HCT116 (cell line): ENCODE data around the gene HCN2. TPM values are rescaled to one million over a fixed set of nuclear protein-coding genes. Genes with fewer than 3 reads are reported as not detected.

ENCODE experiments used
- ATAC-seq: fragments of 200-7000 bp; cut with Tn5 transposase; 2 replicates; pipeline ENCODE4 v1.9.1; 2020; ENCODE audit warnings: mild to moderate bottlenecking, moderate library complexity
- BruUV-seq: library from RNA; stranded (reverse); fragments of 400-500 nt; replicated peaks from 2 replicates; lab custom pipeline; 2021; lab: Mats Ljungman, UMichigan
- CTCF ChIA-PET: fragments of 300-600 bp; sonication (Branson Sonifier 250); formaldehyde crosslinking; loops from one replicate; lab custom pipeline; 2021; ENCODE audit warnings: antibody characterized with exemption; lab: Charles Lee
- POLR2A ChIA-PET: fragments of 300-600, 350-600 bp; sonication (Branson Sonifier 250); formaldehyde crosslinking; loops from one replicate; lab custom pipeline; 2021; ENCODE audit warnings: antibody characterized with exemption; lab: Charles Lee
- RAD21 ChIA-PET, 2 experiments: fragments of 300-600 bp; sonication (Branson Sonifier 250); formaldehyde crosslinking; loops; one replicate each; lab custom pipeline; 2023; ENCODE audit warnings: low total read pairs in 2 of 2; ENCODE audit not compliant: uncharacterized antibody in 2 of 2, unreplicated experiment in 2 of 2, low non-redundant PET in 1 of 2; lab: Charles Lee
- DNase-seq: peaks from one replicate; pipeline ENCODE4 v3.0.0-alpha.2; 2010; ENCODE audit warnings: low read depth, low spot score
- H2AFZ ChIP-seq: fragments of 200-600 bp; shearing (Covaris generic), sonication (generic); 2 replicates; pipeline ENCODE4 v1.6.1; 2017; ENCODE audit warnings: low read depth, mixed run types, mixed read lengths, antibody characterized with exemption, low read length; ENCODE audit not compliant: poor library complexity, severe bottlenecking
- H3K27ac ChIP-seq: 2 replicates; pipeline ENCODE4 v1.5.1; 2012; ENCODE audit warnings: low read depth, low read length
- H3K27me3 ChIP-seq: fragments of 200-600 bp; sonication (generic); 2 replicates; pipeline ENCODE4 v1.6.1; 2016; ENCODE audit warnings: mixed run types, low read length, mixed read lengths; ENCODE audit not compliant: insufficient read depth
- H3K36me3 ChIP-seq, 2 experiments: fragments of 200-500 bp in 1 of 2; fragments of 200-600 bp in 1 of 2; sonication (Bioruptor generic) in 1 of 2; sonication (generic) in 1 of 2; 2 replicates each; pipeline versions ENCODE4 v1.5.1 to v1.6.1; 2014 to 2016; ENCODE audit warnings: low read length in 2 of 2, inconsistent platforms in 1 of 2, mixed read lengths in 1 of 2, mixed run types in 1 of 2; ENCODE audit not compliant: insufficient read depth in 2 of 2, control insufficient read depth in 1 of 2
- H3K4me1 ChIP-seq, 2 experiments: fragments of 200-600 bp in 1 of 2; sonication (generic) in 1 of 2; 2 replicates each; pipeline versions ENCODE4 v1.5.1 to v1.6.1; 2012 to 2017; ENCODE audit warnings: low read length in 2 of 2, inconsistent platforms in 1 of 2, mild to moderate bottlenecking in 1 of 2, mixed read lengths in 1 of 2, mixed run types in 1 of 2, moderate library complexity in 1 of 2; ENCODE audit not compliant: insufficient read depth in 2 of 2, control insufficient read depth in 1 of 2
- H3K4me2 ChIP-seq: fragments of 200-600 bp; sonication (generic); 2 replicates; pipeline ENCODE4 v1.6.1; 2017; ENCODE audit warnings: mixed run types, low read length, mixed read lengths
- H3K4me3 ChIP-seq, 2 experiments: fragments of 200-600 bp in 1 of 2; sonication (generic) in 1 of 2; replicated peaks in 1 of 2; 2 replicates each; pipeline ENCODE4 v1.5.1; 2011 to 2016; ENCODE audit warnings: low read length in 2 of 2, control low read depth in 1 of 2, low read depth in 1 of 2, mild to moderate bottlenecking in 1 of 2, mixed read lengths in 1 of 2, mixed run types in 1 of 2
- H3K79me2 ChIP-seq: fragments of 200-600 bp; sonication (generic); 2 replicates; pipeline ENCODE4 v1.6.1; 2017; ENCODE audit warnings: mild to moderate bottlenecking, mixed run types, low read length, moderate library complexity, mixed read lengths; ENCODE audit not compliant: insufficient read depth
- H3K9ac ChIP-seq: fragments of 200-600 bp; sonication (generic); 2 replicates; pipeline ENCODE4 v1.6.1; 2016; ENCODE audit warnings: low read length, mixed read lengths
- H3K9me2 ChIP-seq: fragments of 200-600 bp; sonication (generic), shearing (Covaris generic); 2 replicates; pipeline ENCODE4 v1.6.1; 2017; ENCODE audit warnings: mixed run types, mild to moderate bottlenecking, moderate library complexity; ENCODE audit not compliant: insufficient read depth
- H3K9me3 ChIP-seq, 2 experiments: fragments of 200-500 bp in 1 of 2; fragments of 200-600 bp in 1 of 2; sonication (Bioruptor generic) in 1 of 2; sonication (generic) in 1 of 2; 2 replicates each; pipeline ENCODE4 v1.6.1; 2014 to 2017; ENCODE audit warnings: low read length in 2 of 2, mixed read lengths in 2 of 2, inconsistent platforms in 1 of 2, low read depth in 1 of 2, mild to moderate bottlenecking in 1 of 2, mixed run types in 1 of 2, moderate library complexity in 1 of 2; ENCODE audit not compliant: control insufficient read depth in 1 of 2, insufficient read depth in 1 of 2
- H4K20me1 ChIP-seq: fragments of 200-600 bp; sonication (generic), shearing (Covaris generic); 2 replicates; pipeline ENCODE4 v1.6.1; 2017; ENCODE audit warnings: mixed run types, mild to moderate bottlenecking, moderate library complexity; ENCODE audit not compliant: insufficient read depth
- ATF3 ChIP-seq: IDR thresholded peaks from 2 replicates; pipeline ENCODE4 v1.6.1; 2012
- CBX3 ChIP-seq: IDR thresholded peaks from 2 replicates; pipeline ENCODE4 v1.6.1; 2012; ENCODE audit warnings: low read depth
- CEBPB ChIP-seq: IDR thresholded peaks from 2 replicates; pipeline ENCODE4 v1.6.1; 2012; ENCODE audit warnings: low read depth
- EGR1 ChIP-seq: IDR thresholded peaks from 2 replicates; pipeline ENCODE4 v1.6.1; 2012; ENCODE audit warnings: low read depth
- ELF1 ChIP-seq: IDR thresholded peaks from 2 replicates; pipeline ENCODE4 v1.6.1; 2012; ENCODE audit warnings: low read depth, borderline replicate concordance
- EZH2phosphoT487 ChIP-seq: fragments of 200-600 bp; IDR thresholded peaks from 2 replicates; pipeline ENCODE4 v1.6.1; 2018; ENCODE audit warnings: antibody characterized with exemption, borderline replicate concordance
- FOSL1 ChIP-seq: IDR thresholded peaks from 2 replicates; pipeline ENCODE4 v1.6.1; 2012; ENCODE audit warnings: low read depth
- JUND ChIP-seq: IDR thresholded peaks from 2 replicates; pipeline ENCODE4 v1.6.1; 2012
- POLR2A ChIP-seq: IDR thresholded peaks from 2 replicates; pipeline ENCODE4 v1.7.0; 2011; ENCODE audit warnings: borderline replicate concordance; ENCODE audit not compliant: insufficient read depth, insufficient read length; ENCODE audit errors: extremely low read depth
- POLR2AphosphoS5 ChIP-seq: IDR thresholded peaks from 2 replicates; pipeline ENCODE4 v1.6.1; 2011; ENCODE audit warnings: mild to moderate bottlenecking, low read depth, low read length, moderate library complexity
- SIN3A ChIP-seq: IDR thresholded peaks from 2 replicates; pipeline ENCODE4 v1.6.1; 2012; ENCODE audit warnings: low read depth
- SP1 ChIP-seq: IDR thresholded peaks from 2 replicates; pipeline ENCODE4 v1.6.1; 2012; ENCODE audit warnings: low read depth
- SRF ChIP-seq: IDR thresholded peaks from 2 replicates; pipeline ENCODE4 v1.6.1; 2012; ENCODE audit warnings: low read depth
- TCF7L2 ChIP-seq: IDR thresholded peaks from 2 replicates; pipeline ENCODE4 v1.7.0; 2011; ENCODE audit warnings: borderline replicate concordance, inconsistent platforms; ENCODE audit not compliant: insufficient read depth, insufficient read length; ENCODE audit errors: extremely low read depth
- ZBTB33 ChIP-seq: IDR thresholded peaks from 2 replicates; pipeline ENCODE4 v1.6.1; 2011; ENCODE audit warnings: mild to moderate bottlenecking, low read length, moderate library complexity; ENCODE audit not compliant: insufficient replicate concordance; ENCODE audit errors: extremely low read depth
- intact Hi-C: fragments of 100-400 bp; cut with micrococcal nuclease; formaldehyde crosslinking; loops from 2 replicates; pipeline ENCODE4 v1.10.0; 2022
- total RNA-seq: library from RNA; stranded (reverse); gene quantifications from one replicate; pipeline ENCODE4 v1.2.1, GENCODE V29; 2021; ENCODE audit not compliant: unreplicated experiment
- TF ChIP-seq, protein P1 (sequence below), 3 experiments: fragments of 200-600 bp in 1 of 3; sonication (generic) in 1 of 3; IDR thresholded peaks in 2 of 3; conservative IDR thresholded peaks in 1 of 3; 2 replicates each; pipeline ENCODE4 v1.5.1; 2012 to 2017; ENCODE audit warnings: low read depth in 2 of 3, low read length in 2 of 3, antibody characterized with exemption in 1 of 3, borderline replicate concordance in 1 of 3, control low read depth in 1 of 3, mild to moderate bottlenecking in 1 of 3, mixed read lengths in 1 of 3, mixed run types in 1 of 3, moderate library complexity in 1 of 3; ENCODE audit not compliant: insufficient read depth in 1 of 3
- TF ChIP-seq, protein P2 (sequence below): IDR thresholded peaks from 2 replicates; pipeline ENCODE4 v1.6.1; 2012
- TF ChIP-seq, protein P3 (sequence below): IDR thresholded peaks from 2 replicates; pipeline ENCODE4 v1.6.1; 2012; ENCODE audit warnings: low read depth

The HCN2 gene
- total RNA-seq, 1 experiment from 2014 or later: 2.4 TPM

GRCh38 chr19:625257-625656 lies 35.6 kb downstream of the HCN2 start:
- H2AFZ ChIP-seq: no peak overlapping the region
- RAD21 ChIA-PET: no interaction called here
- no peak overlapping the region for H3K9ac ChIP-seq
- no peak for DNase-seq
- no peak for TF ChIP-seq EGR1
- TF ChIP-seq, protein P1, sequence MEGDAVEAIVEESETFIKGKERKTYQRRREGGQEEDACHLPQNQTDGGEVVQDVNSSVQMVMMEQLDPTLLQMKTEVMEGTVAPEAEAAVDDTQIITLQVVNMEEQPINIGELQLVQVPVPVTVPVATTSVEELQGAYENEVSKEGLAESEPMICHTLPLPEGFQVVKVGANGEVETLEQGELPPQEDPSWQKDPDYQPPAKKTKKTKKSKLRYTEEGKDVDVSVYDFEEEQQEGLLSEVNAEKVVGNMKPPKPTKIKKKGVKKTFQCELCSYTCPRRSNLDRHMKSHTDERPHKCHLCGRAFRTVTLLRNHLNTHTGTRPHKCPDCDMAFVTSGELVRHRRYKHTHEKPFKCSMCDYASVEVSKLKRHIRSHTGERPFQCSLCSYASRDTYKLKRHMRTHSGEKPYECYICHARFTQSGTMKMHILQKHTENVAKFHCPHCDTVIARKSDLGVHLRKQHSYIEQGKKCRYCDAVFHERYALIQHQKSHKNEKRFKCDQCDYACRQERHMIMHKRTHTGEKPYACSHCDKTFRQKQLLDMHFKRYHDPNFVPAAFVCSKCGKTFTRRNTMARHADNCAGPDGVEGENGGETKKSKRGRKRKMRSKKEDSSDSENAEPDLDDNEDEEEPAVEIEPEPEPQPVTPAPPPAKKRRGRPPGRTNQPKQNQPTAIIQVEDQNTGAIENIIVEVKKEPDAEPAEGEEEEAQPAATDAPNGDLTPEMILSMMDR (IDR thresholded peaks at IDR 0.05 in 2 of 3, conservative IDR thresholded peaks at IDR 0.05 in 1 of 3; ENCODE audit: borderline replicate concordance in 1 of 3, insufficient read depth in 1 of 3, low read depth in 2 of 3, low read length in 2 of 3): no peak
- no peak for TF ChIP-seq SIN3A
- TF ChIP-seq CEBPB: no peak
- TF ChIP-seq FOSL1: no peak
- TF ChIP-seq JUND: no peak
- no peak for TF ChIP-seq SRF
- TF ChIP-seq, protein P2, sequence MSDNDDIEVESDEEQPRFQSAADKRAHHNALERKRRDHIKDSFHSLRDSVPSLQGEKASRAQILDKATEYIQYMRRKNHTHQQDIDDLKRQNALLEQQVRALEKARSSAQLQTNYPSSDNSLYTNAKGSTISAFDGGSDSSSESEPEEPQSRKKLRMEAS: no peak
- no peak for TF ChIP-seq EZH2phosphoT487
- no peak for TF ChIP-seq ATF3
- no peak for TF ChIP-seq TCF7L2
- TF ChIP-seq CBX3: no peak
- no peak for TF ChIP-seq SP1
- no peak for TF ChIP-seq POLR2A
- no peak for TF ChIP-seq ELF1
- TF ChIP-seq, protein P3, sequence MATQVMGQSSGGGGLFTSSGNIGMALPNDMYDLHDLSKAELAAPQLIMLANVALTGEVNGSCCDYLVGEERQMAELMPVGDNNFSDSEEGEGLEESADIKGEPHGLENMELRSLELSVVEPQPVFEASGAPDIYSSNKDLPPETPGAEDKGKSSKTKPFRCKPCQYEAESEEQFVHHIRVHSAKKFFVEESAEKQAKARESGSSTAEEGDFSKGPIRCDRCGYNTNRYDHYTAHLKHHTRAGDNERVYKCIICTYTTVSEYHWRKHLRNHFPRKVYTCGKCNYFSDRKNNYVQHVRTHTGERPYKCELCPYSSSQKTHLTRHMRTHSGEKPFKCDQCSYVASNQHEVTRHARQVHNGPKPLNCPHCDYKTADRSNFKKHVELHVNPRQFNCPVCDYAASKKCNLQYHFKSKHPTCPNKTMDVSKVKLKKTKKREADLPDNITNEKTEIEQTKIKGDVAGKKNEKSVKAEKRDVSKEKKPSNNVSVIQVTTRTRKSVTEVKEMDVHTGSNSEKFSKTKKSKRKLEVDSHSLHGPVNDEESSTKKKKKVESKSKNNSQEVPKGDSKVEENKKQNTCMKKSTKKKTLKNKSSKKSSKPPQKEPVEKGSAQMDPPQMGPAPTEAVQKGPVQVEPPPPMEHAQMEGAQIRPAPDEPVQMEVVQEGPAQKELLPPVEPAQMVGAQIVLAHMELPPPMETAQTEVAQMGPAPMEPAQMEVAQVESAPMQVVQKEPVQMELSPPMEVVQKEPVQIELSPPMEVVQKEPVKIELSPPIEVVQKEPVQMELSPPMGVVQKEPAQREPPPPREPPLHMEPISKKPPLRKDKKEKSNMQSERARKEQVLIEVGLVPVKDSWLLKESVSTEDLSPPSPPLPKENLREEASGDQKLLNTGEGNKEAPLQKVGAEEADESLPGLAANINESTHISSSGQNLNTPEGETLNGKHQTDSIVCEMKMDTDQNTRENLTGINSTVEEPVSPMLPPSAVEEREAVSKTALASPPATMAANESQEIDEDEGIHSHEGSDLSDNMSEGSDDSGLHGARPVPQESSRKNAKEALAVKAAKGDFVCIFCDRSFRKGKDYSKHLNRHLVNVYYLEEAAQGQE: no peak
- TF ChIP-seq POLR2AphosphoS5: no peak
- TF ChIP-seq ZBTB33: no peak
- CTCF ChIA-PET: no interaction called here
- POLR2A ChIA-PET: no interaction called here
- H3K4me3 ChIP-seq: no peak overlapping the region
- BruUV-seq: no TSS peak
- H3K79me2 ChIP-seq: peaks cover 28% of the 10 kb centered on the region
- H3K27me3 ChIP-seq: no peaks in the 10 kb centered on the region
- H3K4me2 ChIP-seq: no peak overlapping the region
- intact Hi-C loops: no loop called here
- no peaks in the 10 kb centered on the region for H4K20me1 ChIP-seq
- no peaks in the 10 kb centered on the region for H3K9me3 ChIP-seq
- H3K27ac ChIP-seq: no peak overlapping the region; the same call in 1 of the 2 replicates
- H3K36me3 ChIP-seq: peaks cover 7 to 53% of the 10 kb centered on the region in 2 experiments
- ATAC-seq: no peak
- H3K4me1 ChIP-seq: peaks cover 4 to 21% of the 10 kb centered on the region in 2 experiments; a peak in 3 of 4 replicates
- no peaks in the 10 kb centered on the region for H3K9me2 ChIP-seq
